GM18868 (cell line): Measurements from ENCODE around the gene ALG5.

Source experiments
- ATAC-seq: cut with Tn5 transposase; IDR thresholded peaks from one replicate; pipeline ENCODE4 v1.9.1; 2021; ENCODE audit warnings: mild to moderate bottlenecking, moderate library complexity; ENCODE audit not compliant: unreplicated experiment

ALG5 gene

GRCh38 chr13:36918246-36919131, 80.7 kb downstream of the ALG5 start:
- no peak for ATAC-seq

DNA sequence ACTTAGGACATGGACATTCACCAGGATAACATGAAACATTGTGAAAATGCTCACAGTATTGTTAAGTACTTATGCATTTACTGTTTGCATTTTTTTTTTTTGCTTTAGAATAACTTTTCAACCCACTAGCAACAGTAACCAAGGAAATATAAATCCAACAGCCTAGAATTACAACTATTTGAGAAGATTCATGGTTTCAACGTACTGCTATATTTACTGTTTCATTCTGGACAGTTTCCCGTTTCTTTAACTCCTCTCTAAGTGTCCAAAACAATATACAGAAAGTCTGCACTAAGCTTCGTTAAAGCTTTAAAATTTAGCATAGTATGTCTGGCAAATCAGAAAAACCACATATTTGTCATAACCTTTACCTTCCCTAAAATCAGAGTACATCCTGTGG, 81.8 kb downstream of the ALG5 start:
- ATAC-seq = no peak

GRCh38 chr13:36915896-36916640, 83.1 kb downstream of the ALG5 start:
- ATAC-seq = no peak

GRCh38 chr13:36915106-36915505, 84.0 kb downstream of the ALG5 start:
- ATAC-seq = no peak

DNA sequence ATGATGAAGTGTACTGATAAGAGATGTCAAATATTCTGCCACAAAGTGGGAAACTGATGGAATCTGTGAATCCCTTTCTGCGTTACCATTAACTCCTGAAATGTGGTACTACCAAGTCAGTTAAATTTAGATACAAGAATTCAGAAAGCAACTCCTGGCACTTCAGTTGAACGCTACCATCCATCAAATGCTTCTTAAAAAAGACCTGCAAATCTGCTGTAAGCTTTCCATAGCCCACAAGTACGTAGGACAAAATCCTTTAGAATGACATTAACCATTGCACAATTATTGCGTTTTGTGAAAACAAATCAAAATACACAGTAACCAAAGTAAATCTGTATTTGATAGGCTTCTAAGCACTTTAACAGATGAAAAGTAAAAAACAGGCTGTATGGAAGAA, 84.5 kb downstream of the ALG5 start:
- ATAC-seq = no peak

GRCh38 chr13:36913463-36913862, 85.7 kb downstream of the ALG5 start:
- ATAC-seq = no peak

GRCh38 chr13:36912973-36913372, 86.2 kb downstream of the ALG5 start:
- ATAC-seq = no peak

GRCh38 chr13:36912369-36912768, 86.8 kb downstream of the ALG5 start:
- no peak for ATAC-seq

DNA sequence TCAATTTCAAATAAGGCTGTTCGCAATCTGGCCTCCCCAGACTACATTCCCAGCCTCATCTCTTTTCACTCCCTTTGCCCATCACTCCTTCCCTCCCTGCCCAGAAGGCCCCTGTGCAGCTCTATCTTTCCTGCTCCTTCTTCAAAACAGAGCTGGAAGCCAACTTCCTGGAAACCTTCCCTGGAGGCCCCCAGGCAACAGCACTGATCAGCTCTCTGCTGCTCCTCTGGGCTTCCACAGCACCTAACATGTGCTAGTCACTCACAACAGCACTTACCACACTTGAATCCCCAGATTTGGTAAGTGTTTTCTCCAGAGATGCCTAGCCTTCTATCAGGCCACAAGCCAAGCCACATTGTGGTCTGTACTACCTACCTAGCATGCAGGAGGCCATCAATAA, 88.6 kb downstream of the ALG5 start:
- ATAC-seq = no peak

- ATAC-seq = no peak
Observed at GRCh38 chr13:36907821-36908220, 91.3 kb downstream of the ALG5 start.

DNA sequence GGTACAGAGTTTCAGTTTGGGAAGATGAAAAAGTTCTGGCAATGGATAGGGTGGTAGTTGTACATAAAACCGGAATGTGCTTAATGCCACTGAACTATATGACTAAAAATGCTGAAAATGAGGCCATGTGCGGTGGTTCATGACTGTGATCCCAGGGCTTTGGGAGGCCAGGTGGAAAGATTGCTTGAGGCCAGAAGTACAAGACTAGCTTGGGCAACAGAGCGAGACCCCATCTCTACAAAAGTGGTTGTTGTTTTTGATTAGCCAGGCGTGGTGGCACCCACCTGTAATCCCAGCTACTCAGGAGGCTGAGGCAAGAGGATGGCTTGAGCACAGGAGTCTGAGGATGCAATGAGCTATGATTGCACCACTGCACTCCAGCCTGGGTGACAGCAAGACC, 91.9 kb downstream of the ALG5 start:
- no peak for ATAC-seq

GRCh38 chr13:36905944-36906343, 93.2 kb downstream of the ALG5 start:
- ATAC-seq = no peak

GRCh38 chr13:36903925-36904595, 95.1 kb downstream of the ALG5 start:
- ATAC-seq = no peak
